T1000 (cell line): Measurements from ENCODE around the gene XRCC2.
"Not testable (repeated sequence)": the region's sequence is repeated elsewhere in the genome, so short reads cannot be mapped to it uniquely, and the experiment has no call there.

ENCODE experiments used
- DNase-seq: peaks from one replicate; lab custom pipeline; 2025; ENCODE audit warnings: mixed read lengths; lab: John Stamatoyannopoulos, UW

The XRCC2 gene

DNA sequence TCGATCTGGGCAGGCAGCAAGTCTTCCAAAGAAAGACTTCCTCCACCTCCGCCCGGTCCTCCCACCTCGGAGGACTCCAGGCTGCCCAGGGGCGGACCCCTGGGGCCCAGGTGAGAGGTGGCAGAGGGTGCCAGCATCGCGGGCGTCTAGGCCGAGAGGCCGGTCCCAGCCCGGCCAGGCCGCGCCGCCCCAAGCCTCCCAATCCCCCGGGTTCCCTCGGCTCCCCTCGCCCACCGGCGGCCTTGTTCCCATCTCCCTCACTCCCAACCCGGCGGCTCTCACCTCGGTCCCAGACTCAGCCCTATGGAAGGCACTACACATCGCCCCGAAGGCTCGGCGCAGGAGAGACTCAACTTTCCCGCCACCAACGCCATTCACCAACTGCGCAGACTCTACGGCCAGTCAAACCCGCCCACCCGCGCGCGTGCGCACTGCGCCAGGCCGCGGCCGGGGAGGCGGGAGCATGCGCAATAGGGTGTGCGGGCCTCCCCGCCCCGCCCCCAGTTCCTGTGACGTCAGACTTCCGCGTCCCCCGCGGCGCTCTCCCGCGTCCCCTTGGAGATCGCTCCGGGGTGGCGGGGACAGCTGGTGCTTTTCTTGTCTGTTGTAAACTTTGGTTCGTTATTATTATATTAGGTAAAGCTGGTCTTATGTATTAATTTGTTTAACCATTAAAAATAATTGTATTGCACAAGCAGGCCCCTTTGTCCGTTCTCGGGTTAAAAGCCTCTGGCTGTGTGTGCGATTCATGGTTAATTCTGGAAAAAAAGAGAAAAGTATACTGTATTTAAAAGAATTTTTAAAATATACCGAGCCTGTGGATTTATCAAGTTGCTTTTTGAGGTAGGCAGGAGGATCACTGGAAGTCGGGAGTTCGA lies at the start of gene XRCC2:
XRCC2 (minus strand) TSS at position 383 of the 878 bp plus-strand sequence; CDS start at position 321, 62 bp downstream.
- peak; percentile 86 for DNase-seq

DNA sequence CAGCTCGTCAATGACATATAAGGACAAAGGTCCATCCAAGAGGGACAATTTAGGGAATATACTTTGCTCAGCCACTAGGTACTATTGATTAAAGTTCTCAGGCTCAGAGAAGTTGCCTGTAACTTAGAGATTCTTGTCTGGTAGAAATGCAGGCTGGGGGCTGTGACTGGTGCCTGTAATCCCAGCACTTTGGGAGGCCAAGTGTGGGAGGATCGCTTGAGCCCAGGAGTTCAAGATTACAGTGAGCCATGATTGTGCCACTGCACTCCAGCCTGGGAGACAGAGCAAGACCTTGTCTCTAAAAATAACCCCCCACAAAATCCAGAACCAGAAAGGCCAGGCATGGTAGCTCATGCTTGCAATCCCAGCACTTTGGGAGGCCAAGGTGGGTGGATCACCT lies 47.4 kb upstream of the XRCC2 start:
- DNase-seq, result no peak

- DNase-seq, result not testable (repeated sequence)
Measured at GRCh38 chr7:152712412-152713042, 36.6 kb upstream of the XRCC2 start.

DNA sequence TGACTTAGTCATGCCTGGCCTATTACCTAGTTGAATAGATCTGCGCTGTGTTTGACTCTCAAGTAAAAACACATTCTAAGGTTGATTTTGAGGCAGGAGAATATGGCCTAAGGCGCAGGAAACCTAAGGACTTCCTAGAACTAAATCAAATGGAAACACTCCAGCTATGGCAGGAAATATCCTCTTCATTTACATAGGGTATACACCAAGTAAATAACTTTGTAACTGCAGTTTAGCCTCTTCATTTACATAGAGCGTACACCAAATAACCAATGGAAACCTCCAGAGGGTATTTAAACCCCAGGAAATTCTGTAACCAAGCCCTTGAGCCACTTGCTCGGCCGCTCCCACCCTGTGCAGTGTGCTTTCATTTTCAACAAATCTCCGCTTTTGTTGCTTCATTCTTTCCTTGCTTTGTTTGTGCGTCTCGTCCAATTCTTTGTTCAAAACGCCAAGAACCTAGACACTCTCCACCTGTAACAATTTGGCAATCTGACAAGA lies 35.6 kb upstream of the XRCC2 start:
- DNase-seq, result no peak

- no peak for DNase-seq
Measured at GRCh38 chr7:152710153-152710442, 34.2 kb upstream of the XRCC2 start.

DNA sequence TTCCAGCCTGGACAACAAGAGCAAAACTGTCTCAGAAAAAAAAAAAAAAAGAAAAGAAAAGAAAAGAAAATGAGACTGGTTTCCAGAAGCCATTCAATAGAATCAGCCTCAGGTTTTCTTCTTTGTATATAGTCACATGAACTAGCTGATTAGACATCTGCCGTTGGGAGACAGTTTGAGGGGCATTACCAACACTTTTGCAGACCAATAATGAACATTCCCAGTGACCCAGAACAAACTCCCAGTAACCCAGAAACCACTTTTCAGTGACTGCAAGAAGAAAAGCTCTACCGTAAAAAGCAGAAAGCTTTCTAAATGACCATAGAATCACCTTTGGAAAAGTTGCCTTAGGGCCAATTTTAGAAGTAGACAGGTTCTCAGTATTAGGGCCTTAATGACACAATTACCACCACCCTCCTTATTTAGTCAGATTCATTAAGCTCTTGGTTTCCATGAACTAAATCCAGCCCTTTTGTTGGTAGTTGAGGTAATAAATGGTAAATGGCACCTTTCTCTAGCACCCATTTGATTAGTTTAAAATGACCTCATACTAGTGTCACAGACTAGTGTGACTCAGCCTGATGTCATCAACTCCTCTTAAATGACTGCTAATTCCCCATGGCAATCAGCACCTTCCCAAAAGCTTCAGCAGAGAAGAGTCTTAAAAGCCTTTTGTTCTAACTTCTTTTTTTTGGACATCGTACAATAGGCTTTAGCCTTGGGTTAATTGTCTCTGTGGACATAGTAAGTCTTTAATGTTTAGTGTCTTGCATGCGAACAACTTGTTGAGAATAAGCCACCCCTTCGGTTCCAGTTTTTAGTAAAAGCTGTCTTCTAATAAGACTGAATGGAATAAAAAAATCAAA lies 33.6 kb upstream of the XRCC2 start:
- no peak for DNase-seq

DNA sequence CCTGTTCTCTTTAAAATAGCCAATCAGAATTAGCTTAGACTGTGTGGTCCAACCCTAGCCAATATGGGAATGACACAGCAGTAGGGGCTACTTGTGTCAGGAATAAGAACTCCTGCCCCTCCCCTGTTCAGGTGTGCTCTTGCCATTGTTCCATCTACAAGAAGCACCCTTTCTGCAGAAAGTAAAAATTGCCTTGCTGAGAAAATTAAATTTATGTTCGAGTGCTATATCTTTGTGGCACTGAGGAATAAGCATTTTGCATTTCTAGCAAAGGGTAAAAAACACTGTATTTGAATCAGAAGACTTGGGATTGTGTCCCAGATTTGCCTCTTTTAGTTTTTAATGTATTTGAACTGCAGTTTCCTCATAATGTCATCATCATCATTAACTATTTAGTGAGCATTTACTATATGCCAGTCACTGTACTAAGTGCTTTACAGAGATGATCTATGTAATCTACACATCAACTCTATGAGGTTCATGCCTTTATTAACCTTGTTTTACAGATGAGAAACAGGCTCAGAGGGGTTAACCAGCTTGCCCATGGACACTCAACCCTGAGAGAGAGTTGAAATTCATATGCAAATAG lies 28.9 kb upstream of the XRCC2 start:
- DNase-seq, result no peak

GRCh38 chr7:152699079-152699478 lies 23.1 kb upstream of the XRCC2 start:
- no peak for DNase-seq

- DNase-seq, result not testable (repeated sequence)
Measured at GRCh38 chr7:152697268-152697974, 21.5 kb upstream of the XRCC2 start.

DNA sequence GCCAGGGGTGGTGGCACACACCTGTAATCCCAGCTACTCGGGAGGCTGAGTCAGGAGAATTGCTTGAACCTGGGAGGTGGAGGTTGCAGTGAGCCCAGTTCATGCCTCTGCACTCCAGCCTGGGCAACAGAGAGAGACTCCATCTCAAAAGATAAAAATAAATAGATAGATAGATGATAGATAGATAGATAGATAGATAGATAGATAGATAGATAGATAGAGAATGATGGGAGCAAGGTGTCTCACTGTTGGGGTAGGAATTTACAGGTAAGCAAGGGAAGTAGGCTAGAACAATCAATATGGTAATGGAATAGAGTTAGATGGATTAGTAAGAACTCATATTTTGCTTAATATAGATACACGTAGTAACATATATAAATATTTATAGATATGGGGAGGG lies 16.3 kb upstream of the XRCC2 start:
- DNase-seq, result not testable (repeated sequence)

- DNase-seq, result no peak
Measured at GRCh38 chr7:152683297-152683696, 7.4 kb upstream of the XRCC2 start.

DNA sequence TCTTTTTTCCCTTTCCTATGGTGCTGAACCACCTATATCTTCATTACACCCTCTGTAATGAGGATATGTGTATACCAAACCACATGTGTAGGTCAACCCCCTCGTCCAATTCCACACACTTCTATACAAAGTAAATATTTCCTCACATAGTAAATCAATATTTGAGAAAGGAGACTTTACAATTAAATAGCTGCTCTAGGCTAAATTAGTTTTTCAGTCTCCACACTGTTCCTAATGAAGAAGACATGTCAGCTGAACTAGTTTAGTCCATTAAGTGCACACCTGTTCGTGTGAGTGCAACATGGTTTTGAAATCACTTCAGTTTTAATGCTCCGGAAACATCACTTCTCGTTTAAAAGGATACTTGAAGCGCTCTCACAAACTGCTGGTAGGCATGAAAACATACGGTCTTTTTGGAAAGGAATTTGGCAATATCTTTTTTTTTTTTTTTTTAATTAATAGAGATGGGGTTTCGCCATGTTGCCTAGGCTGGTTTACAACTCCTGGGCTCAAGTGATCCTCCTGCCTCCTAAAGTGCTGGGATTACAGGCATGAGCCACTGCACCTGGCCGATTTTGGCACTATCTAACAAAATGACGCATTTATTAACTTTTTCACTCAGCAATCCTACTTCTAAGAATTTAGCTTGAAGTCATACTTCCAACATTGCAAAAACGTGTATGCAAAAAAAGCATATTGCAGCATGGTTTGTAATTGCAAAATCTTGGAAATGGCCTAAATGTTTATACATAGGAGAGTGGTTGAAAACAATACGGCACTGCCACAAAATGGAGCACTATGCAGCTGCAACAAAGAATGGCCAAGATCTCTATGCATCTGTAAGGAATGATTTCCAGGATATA lies 2.1 kb upstream of the XRCC2 start:
- DNase-seq, result no peak

DNA sequence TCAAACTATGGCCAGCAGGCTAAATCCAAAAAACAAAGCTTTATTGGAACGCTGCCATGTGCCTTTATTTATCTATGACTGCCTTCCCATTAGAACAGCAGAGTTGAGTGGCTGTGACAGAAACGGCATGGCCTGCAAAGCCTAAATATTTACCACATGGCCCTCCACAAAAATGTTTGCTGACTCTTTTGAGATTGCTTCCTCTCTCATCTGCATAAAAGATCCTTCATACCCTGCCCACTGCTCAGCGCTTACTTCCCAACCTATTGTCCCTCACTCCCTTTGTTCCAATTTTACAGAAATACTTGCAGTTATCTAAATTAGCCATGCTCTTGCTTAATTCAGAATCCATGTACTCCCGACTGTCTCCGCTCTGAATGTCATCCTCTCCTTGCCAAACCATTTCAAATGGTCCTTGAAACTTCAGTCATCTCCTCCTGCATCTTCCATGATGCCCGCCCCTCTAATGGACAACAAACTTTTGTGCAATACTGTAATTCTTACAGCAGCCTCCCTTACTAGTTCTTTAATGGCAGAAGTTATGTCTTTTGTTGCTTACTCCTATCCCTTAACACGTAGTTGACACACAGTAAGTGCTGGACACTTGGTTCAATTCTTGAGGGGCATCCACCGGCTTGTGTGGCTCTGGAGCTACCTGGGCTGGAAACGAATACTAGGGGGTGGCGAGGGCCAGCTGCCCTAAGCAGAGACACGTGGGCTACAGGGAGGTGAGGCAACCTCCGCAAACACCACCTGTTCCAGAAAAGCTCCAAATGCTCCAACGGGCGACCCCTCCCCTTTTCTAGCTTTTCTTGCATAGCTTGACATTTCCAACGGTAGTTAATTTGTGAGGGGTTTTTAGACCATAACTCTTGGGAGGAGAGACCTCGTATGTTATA lies 832 bp downstream of the XRCC2 start:
- no peak for DNase-seq

DNA sequence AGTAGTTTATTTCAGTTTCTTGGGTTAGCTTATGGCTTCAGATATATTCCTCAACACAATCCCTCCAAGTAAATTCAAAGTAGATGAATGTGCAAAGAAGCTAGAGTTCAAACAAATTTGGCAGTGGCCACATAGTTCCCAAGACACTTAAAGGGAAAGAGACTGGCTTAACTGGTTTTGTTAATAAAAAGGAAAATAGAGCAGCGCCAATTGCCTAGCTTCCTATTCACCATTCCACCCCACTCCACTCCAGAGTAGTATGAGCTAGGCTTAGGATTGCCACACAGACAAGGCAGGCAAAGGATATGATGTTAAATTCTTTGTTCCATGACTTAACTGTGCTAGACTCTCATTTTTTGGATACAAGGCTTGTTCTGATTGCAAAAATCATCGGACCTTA lies 2.0 kb downstream of the XRCC2 start:
- no peak for DNase-seq

DNA sequence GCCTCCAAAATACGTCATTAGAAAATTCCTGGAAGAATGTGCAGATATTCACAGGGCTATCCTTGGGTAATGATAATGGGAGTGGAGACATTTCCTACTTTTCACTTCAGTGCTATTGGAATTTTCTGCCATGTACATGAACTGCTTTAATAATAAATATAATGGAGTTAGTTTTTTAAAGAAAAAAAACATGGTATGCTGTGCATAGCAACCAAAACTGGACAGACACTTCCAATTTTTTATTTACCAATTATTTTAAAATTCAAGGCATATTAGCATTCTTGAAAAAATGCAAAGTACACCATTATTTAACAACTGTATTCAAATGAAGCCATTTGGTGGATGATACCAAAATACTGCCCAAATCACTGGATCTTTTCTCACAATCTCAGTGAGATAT lies 3.3 kb downstream of the XRCC2 start:
- DNase-seq, result no peak

DNA sequence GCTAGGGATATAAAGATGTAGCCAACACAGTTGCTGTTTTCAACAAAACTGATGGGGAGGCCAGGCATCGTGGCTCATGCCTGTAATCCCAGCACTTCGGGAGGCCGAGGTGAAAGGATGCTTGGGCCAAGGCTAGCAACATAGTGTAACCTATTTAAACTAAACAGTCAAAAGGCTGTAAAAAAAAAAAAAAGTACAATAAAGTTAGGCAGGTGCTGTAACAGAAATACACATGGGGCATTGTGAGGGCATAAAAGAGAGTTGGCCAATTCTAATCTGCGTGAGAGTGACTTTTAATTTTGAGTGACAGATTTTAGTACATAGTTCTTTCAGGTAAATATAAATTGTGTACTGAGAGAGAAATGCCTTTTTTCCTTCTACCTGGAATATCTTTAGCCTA lies 6.2 kb downstream of the XRCC2 start:
- no peak for DNase-seq

DNA sequence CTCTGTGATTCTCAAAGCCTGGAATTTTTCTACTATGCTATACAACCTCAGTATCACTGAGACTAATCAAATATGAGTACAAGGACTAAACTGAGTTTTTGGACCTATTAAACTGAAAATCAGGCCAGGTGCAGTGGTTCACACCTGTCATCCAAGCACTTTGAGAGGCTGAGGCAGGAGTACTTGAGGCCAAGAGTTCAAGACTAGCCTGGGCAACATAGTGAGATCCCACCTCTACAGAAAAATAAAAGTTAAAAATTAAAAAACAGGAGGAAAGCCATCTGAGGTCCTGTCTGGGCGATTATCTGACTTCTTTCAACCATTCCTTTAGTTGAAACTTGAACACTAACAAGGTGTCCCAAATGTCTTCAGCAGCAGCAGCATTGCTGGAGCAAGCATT lies 7.0 kb downstream of the XRCC2 start:
- DNase-seq, result no peak

DNA sequence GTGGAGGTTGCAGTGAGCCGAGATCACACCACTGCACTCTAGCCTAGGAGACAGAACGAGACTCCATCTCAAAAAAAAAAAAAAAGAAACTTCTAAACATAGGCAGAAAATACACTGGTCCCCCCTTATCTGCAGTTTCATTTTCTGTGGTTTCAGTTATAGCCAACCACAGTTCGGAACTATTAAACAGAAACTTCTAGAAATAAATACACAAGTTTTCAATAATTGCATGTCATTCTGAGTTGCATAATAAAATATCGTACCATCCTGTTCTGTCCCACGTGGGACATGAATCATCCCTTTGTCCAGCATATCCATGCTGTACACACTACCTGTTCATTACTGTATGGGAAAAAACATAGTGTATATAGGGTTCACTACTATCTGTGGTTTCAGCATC lies 8.0 kb downstream of the XRCC2 start:
- no peak for DNase-seq

DNA sequence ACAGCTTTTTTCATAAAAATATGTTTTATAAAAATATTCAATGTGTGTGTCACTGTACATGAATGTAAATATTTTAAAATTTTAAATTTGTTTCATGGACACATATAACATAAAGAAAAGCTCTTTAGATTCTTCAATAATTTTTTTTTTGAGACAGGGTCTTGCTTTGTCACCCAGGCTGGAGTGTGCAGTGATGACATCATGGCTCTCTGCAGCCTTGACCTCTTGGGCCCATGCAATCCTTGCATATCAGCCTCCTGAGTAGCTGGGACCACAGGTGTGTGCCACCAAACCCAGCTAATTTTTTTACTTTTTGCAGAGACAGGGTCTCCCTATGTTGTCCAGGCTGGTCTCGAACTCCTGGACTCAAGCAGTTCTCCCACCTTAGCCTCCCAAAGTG lies 9.9 kb downstream of the XRCC2 start:
- DNase-seq, result no peak
